EH (cell line): Measurements from ENCODE around the gene LAMP1.
"Not testable (repeated sequence)": the region's sequence is repeated elsewhere in the genome, so short reads cannot be mapped to it uniquely, and the experiment has no call there.

Source experiments
- DNase-seq: peaks from one replicate; pipeline ENCODE4 v3.0.0-alpha.2; 2015; ENCODE audit warnings: low read depth

Gene LAMP1

DNA sequence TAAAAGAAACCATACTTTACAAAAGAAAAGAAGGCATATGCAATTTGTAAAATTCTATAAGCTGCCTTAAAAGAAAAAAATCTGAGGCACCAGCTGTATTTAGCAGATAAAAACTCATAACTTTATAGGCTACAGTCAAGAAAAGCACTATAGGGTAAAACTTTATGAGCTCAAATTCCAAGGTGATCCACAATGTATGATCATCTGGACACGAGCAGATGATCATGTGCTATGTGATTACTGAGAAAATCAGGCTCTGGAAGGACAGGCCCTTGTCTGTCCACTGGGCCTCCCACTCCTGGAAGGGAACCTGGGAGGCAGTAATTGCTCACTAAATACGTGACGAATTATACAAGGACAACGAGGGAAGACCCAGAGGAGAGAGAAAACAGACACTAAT, 59.6 kb downstream of the LAMP1 start:
- no peak for DNase-seq

DNA sequence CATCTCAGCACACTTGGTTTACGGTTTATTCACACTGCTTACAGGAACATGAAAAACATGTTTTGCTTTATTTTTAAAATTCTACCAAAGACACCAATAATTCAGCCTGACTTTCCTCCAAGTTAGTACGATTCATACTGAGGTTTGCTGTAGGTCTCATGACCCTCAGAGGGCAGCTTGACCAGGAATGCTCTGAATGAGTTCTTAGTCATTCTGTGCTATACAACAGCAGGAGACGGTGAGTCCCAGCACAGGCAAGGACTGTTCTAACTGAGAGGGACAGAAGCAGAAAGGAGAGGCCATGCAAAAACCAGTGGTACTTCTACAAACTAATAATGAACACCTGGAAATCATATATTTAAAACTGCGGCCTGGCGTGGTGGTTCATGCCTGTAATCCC, 60.5 kb downstream of the LAMP1 start:
- peak; percentile 51 for DNase-seq

DNA sequence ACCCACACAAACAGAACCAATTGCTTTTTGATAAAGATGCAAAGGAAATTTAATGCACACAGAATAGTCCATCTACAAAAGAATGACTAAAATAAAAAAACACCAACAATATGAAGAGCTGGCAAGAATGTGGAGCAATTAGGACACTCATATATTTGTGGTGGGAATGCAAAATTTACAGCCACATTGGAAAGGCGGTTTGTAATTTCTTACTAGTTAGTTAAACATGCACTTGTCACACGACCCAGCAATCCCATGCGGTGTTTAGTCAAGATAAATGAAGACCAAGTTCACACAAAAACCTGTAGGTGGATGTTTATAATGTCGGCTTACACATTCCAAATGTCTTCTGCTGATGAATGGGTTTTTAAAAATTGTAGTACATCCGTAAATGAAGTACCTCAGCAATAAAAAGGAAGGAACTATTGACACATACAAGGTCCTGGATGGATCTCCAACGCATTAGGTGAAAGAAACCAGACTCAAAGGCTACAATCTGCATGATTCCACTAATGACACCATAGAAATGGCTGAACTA, 61.7 kb downstream of the LAMP1 start:
- no peak for DNase-seq

DNA sequence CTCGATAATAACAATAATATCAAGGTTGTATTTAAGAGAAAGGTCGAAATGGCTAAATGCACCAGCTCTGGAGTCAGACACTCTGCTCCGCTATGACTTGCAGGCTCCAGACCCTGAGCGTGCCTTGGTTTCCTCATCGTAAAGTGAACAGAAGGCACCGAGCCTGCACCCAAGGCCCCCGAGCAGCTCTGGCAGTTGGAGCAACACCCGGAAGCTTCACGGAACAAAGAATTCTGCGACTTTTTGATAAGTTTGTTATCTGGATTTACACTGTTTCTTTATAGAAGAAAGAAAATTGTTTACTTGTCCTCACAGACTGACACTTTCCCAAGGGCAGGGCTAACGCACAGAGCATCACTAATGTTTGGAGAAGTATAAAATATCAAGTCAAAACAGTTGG, 62.5 kb downstream of the LAMP1 start:
- no peak for DNase-seq

DNA sequence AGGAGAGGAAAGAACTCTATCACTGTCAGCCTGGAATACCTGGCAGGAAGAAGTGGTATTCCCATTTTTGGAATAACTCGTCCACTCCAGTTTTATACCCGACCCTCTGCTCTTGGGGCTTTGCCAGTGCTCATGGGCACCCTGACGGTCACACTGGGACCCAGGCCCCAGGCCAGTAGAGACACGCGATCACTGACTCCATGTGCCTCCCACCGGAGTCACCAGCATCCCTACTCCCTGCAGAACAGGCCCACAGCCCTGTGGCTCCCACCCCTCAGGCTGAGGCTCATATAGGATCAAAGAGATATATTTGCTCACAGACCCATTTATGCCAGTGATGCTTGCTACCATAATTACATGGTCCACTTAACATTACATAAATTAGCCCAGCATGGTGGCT, 63.4 kb downstream of the LAMP1 start:
- no peak for DNase-seq

DNA sequence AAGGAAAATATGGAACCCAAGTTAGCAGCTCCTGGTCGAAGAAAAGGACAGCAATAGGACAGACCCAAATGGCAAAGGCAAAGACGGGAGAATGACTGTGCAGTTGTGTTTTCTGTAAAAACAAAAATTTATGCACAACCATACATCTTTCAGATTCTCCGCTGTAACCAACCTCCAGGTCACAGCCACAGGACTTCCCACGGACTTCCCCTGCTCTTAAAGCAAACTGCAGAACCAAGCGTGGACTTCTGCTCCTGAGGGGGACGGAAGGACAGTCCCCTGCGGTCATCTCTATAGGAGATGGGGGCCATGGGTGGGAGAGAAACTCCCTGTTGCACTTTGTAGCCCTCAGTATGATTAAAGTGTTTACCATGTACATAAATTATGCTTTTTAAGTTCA, 64.4 kb downstream of the LAMP1 start:
- DNase-seq: no peak

DNA sequence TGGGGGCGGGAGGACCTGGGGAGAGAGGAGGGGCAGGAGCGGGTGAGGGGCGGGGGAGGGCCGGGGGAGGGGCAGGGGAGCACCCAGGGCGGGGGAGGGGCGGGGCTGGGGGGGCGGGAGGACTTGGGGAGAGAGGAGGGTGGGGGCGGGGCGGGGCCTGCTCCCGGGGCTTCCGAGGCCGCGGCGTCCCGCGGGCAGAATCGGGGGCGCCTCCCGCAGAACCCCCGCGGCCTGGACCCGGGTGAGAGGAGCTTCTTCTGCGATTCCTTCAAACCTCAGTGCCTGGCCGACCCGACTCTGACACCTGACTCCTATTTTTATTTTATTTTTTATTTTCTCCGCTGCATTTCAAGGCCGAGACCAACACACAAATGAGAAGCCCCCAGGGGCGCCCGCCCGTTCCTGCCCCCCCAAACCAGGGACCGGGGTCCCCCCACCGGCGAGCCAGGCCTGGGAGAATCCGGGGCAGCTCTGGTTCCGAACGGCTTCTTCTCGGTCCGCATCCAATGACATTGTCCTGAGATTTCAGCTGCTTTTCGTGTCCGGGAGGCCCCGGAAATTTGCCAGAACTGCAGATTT, 67.4 kb downstream of the LAMP1 start:
- no peak for DNase-seq

DNA sequence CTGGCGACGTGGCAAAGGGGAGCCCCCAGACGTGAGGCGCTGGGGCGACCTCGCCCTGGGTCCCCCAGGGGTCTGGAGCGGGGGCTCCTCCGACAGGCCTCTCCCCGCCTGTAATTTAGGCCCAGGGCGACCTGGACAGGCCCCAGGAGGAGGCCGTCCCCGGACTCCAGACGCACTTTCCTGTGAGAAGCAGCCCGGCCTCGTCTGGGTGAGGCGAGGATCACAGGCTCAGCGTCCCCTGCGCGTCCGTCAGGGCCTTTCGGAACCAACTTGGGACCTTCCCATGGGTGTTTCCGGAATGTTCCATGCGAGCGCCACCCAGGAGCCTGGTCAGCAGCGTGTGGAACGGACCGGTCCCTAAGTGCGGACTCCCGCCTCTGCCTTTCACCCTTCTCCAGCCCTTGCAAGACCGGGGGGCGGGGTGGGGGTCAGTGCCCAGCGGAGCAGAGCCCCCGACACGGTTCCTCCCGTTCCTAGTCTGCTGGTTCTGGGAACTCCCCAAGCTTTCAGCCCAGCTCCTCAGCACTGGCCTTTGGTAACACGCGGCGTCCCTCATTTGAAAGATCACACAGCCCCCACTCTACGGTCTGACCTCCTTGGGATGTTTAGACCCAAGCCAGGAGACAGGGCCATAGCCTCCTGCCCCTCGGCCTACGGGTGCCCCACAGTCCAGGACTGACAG, 68.0 kb downstream of the LAMP1 start:
- DNase-seq: no peak

DNA sequence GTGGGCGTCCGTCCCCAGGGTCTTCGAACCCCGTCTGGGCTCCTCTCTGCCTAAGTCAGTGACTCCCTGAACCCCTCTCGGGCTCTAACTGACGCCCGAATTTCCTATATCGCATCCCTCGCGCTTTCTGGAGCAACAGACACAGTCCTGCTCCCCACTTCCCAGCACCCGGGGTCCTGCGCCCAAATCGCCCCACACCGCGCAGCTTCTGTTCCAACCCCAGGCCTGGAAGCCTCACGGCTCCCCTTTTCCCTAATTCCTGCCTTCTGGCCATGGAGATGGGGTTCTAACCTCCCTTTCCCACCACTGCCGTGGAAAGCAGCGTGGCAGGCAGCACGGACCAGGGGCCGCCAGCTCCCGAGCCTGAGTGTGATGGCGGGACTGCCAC, 68.5 kb downstream of the LAMP1 start:
- DNase-seq: no peak

DNA sequence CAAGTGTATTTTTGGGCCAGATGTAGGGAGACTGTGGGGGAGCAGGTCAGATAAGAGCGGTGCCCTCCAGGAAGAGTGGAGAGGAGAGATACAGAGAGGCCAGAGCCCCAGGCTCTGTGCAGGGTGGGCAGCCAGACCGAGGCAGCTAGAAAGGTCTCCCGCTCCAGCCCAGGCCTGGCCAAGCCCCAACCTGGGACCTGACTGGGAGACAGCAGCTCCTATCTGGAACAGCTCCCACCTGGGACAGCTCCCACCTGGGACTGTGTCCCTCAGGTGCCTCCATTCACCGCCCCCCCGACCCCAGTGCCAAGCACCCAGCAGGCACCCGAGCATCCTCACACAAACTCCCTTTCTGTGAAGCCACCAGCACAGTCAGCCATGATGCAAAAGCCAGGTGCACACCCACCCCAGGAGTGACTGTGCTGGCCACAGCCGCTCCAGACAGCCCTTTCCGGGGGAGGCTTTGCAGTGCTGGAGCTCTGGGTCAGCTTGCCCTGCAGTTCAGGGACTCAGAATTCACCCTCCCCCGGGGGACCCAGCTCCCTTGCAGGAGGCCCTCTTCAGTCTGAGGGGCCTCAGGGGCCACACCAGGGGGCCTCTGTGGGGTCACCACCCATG, 69.0 kb downstream of the LAMP1 start:
- DNase-seq: no peak

DNA sequence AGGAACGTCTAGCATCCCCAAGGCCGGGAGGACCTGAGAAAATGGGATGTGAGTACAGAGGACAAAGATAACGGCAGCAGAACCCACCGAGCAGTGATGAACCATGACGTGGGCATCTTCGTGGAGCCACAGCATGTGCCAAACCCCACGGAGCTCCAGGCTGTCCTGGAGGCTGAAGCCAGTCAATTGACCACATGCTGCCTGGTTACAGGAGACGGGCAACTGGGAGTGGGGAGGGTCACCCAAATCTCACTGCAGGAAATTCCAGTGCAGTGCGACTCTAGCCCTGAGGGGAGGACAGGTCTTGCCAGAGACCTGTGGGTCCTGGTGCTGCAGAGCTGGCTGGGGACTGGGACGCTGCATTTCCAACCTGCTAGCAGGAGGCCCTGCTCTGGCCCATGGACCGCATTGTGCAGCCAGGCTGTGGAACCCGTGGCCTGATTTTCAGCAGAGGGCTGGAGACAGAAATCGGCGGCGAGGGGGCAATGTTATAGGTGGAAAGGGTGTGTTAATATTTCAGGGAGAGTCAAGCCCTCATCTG, 70.1 kb downstream of the LAMP1 start:
- no peak for DNase-seq

DNA sequence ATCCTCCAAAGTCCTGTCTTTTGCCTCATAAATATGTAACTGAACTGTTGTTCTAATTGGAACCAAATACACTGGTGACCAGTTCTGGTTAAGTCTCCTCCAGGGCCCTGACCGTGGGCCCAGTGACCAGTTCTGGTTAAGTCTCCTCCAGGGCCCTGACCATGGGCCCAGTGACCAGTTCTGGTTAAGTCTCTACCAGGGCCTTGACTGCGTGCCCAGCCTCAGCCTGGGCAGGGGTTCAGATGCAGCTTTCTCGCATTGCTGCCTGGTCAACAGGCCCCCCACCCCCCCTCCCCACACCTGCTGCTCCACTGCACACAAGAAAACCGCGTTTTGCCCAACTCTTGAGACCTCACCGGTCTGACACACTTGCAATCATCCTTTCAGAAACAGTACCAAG, 70.7 kb downstream of the LAMP1 start:
- DNase-seq: no peak

DNA sequence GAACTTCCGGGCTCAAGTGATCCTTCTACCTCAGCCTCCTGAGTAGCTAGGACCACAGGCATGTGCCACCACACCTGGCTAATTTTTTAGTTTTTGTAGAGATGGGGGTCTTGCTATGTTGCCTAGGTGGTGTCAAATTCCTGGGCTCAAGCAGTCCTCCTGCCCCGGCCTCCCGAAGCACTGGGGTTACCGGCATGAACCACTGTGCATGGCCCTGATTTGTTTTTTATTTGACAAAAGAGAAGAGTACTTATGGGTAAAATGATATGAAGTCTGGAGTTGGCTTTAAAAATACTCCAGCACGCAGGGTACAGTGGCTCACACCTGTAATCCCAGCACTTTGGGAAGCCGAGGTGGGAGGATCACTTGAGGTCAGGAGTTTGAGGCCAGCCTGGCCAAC, 71.3 kb downstream of the LAMP1 start:
- not testable (repeated sequence) for DNase-seq

DNA sequence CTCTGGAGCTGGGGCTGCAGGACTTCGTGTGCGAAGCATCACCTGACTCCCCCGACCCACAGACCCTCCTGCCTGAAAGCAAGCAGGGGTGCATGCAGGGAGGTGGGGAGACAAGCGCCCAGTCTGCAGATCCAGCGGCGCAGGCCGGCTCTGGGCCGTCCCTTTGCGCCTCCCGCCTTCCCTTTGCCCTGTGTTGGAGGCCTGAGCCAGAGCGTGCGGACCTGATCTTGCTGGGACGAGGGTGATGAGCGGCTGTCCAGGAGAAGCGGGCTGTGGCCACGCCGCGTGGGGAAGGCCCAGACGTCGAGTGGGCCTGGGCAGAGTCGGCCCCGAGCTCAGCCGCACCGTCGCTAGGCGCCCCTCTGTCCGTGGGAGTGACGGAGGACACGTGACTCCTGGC, 72.2 kb downstream of the LAMP1 start:
- DNase-seq: no peak

DNA sequence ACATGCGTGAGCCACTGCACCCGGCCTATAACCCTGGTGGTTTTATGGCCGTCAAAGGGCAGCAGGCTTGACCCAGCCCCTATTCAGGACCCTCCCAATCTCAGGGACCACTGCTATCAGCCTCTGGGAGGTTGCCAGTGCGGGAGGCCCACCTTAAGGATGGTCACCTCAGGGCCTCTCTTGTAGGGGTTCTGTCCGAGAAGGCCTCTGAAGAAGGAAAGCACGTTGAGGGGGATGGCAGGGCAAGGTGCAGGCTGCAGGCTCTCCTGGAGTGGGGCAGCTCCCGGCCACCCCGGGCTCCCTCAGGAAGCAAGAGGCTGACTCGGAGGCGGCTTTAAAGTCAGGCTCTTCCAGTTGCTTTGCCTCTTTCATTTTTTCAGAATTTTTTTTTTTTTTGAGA, 72.8 kb downstream of the LAMP1 start:
- DNase-seq: no peak

DNA sequence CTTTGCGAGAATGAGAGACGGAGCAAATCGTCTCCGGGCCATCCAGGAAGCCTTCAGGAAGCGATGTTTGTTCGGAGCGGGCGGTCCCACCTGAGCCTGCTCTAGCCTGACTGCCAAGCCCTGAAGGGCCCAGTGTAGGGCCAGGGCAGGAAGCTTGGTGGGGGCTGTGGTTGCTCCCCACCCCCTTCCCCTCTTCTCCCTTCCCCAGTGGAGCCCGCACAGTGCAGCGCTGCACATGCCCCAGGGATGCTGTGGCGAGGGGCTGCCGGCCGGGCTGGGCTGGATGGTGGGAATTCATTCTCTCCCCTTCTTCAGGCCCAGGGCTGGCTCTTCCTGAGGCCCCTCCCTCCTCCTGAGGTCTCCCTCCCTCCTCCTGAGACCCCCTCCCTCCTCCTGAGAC, 74.0 kb downstream of the LAMP1 start:
- no peak for DNase-seq

DNA sequence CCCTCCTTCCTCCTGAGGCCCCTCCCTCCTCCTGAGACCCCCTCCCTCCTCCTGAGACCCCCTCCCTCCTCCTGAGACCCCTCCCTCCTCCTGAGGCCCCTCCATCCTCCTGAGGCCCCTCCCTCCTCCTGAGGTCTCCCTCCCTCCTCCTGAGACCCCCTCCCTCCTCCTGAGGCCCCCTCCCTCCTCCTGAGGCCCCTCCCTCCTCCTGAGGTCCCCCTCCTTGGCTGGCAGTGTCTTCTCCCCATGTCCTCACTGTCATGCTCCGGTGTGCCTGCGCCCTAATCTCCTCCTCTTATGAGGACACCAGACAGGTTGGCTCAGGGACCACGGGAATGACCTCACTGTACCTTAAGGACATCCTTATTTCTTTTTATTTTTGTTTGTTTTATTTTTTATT, 74.7 kb downstream of the LAMP1 start:
- DNase-seq: not testable (repeated sequence)
